ENCODE measurements around the gene ACTA2.

- no peak for TF ChIP-seq FOXM1 (IDR thresholded peaks at IDR 0.05; ENCODE audit: borderline replicate concordance)
- TF ChIP-seq BHLHE40 (IDR thresholded peaks at IDR 0.05; ENCODE audit: borderline replicate concordance): no peak
- no peak for TF ChIP-seq TARDBP (IDR thresholded peaks at IDR 0.05)
- TF ChIP-seq NFRKB (IDR thresholded peaks at IDR 0.05): no peak
- no peak for TF ChIP-seq FOXA1 (IDR thresholded peaks at IDR 0.05)
- TF ChIP-seq SUZ12 (IDR thresholded peaks at IDR 0.05): no peak
- no peak for TF ChIP-seq ARNT (IDR thresholded peaks at IDR 0.05)
- no peak for TF ChIP-seq PKNOX1 (IDR thresholded peaks at IDR 0.05)
Measured at GRCh38 chr10:88981435-88981834, 28.9 kb upstream of the ACTA2 start.

Measured in HEK293T (cell line).